DND-41 (cell line): Measurements from ENCODE around the gene MAGI3.
"Not testable (repeated sequence)": the region's sequence is repeated elsewhere in the genome, so short reads cannot be mapped to it uniquely, and the experiment has no call there.

Experiments used
- ATAC-seq: fragments of 200-7000 bp; cut with Tn5 transposase; 3 replicates; pipeline ENCODE4 v1.9.1; 2021; ENCODE audit warnings: low read depth; ENCODE audit not compliant: insufficient read depth
- DNase-seq: peaks from one replicate; pipeline ENCODE4 v3.0.0-alpha.2; 2020
- H2AFZ ChIP-seq: 2 replicates; pipeline ENCODE4 v1.6.0; 2012; ENCODE audit warnings: low read depth, low read length
- H3K27ac ChIP-seq: 2 replicates; pipeline ENCODE4 v1.5.1; 2012; ENCODE audit warnings: low read length, inconsistent platforms
- H3K27me3 ChIP-seq: fragments of 200-600 bp; sonication (generic); 2 replicates; pipeline ENCODE4 v1.6.0; 2012; ENCODE audit warnings: low read length, mild to moderate bottlenecking, inconsistent platforms; ENCODE audit not compliant: insufficient read depth, poor library complexity
- H3K36me3 ChIP-seq: 2 replicates; pipeline ENCODE4 v1.5.1; 2012; ENCODE audit warnings: low read length, inconsistent platforms; ENCODE audit not compliant: insufficient read depth
- H3K4me1 ChIP-seq: 2 replicates; pipeline ENCODE4 v1.5.1; 2012; ENCODE audit warnings: mild to moderate bottlenecking, low read length; ENCODE audit not compliant: insufficient read depth
- H3K4me2 ChIP-seq: 2 replicates; pipeline ENCODE4 v1.6.0; 2012; ENCODE audit warnings: mild to moderate bottlenecking, moderate library complexity, low read length, inconsistent platforms; ENCODE audit not compliant: insufficient read depth
- H3K4me3 ChIP-seq, 2 experiments: fragments of 200-600 bp in 1 of 2; shearing (Covaris generic) in 1 of 2; 2 replicates each; pipeline ENCODE4 v1.5.1; 2012 to 2016; ENCODE audit warnings: inconsistent platforms in 2 of 2, low read length in 2 of 2, mild to moderate bottlenecking in 2 of 2, low read depth in 1 of 2, moderate library complexity in 1 of 2
- H3K79me2 ChIP-seq: 2 replicates; pipeline ENCODE4 v1.6.0; 2012; ENCODE audit warnings: low read length, inconsistent platforms; ENCODE audit not compliant: insufficient read depth
- H3K9ac ChIP-seq: 2 replicates; pipeline ENCODE4 v1.6.0; 2012; ENCODE audit warnings: low read depth, mild to moderate bottlenecking, inconsistent platforms, low read length, moderate library complexity
- H3K9me3 ChIP-seq: 2 replicates; pipeline ENCODE4 v1.5.1; 2012; ENCODE audit warnings: low read length, moderate library complexity, mild to moderate bottlenecking, inconsistent platforms; ENCODE audit not compliant: insufficient read depth, severe bottlenecking
- H4K20me1 ChIP-seq: 2 replicates; pipeline ENCODE4 v1.6.0; 2012; ENCODE audit warnings: low read length; ENCODE audit not compliant: insufficient read depth
- CTCF ChIP-seq: IDR thresholded peaks from 2 replicates; pipeline ENCODE4 v1.5.1; 2012; ENCODE audit warnings: borderline replicate concordance, low read length, moderate library complexity, mild to moderate bottlenecking; ENCODE audit not compliant: poor library complexity, severe bottlenecking; ENCODE audit errors: extremely low read depth
- EZH2 ChIP-seq: IDR thresholded peaks from 3 replicates; pipeline ENCODE4 v1.6.1; 2012; ENCODE audit warnings: borderline replicate concordance, low read depth, mild to moderate bottlenecking, moderate library complexity, low read length, inconsistent platforms; ENCODE audit not compliant: severe bottlenecking

Gene MAGI3

DNA sequence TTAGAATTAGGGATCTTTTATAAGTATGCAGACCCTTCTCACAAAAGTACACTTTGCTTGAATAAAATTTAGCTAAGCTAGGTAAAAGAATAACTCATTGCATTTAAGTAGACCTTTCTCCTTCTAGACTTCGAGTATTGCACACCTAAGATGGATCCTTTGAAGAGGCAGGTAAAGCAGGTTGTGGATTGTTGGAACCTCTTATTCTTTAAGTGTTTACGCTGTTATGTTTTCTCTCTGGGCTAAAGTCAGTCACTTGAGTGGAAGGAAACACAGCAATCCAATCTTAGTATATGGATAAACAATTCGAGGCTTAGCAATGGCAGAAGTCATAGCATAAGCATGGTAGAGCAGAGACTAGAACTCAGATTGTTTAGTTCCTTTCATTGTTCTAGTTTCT lies 11.4 kb downstream of the MAGI3 start:
- H4K20me1 ChIP-seq, result peaks cover 5% of the 10 kb centered on the region; the same call in 1 of the 2 replicates
- peaks cover 8% of the 10 kb centered on the region; the same call in 1 of the 2 replicates for H3K79me2 ChIP-seq
- H3K9ac ChIP-seq, result no peak overlapping the region
- H2AFZ ChIP-seq, result no peak overlapping the region
- H3K4me1 ChIP-seq, result no peaks in the 10 kb centered on the region
- no peaks in the 10 kb centered on the region for H3K9me3 ChIP-seq
- TF ChIP-seq EZH2, result no peak
- no peak for TF ChIP-seq CTCF
- H3K4me3 ChIP-seq, result no peak overlapping the region
- no peak overlapping the region for H3K4me2 ChIP-seq
- DNase-seq (no peak), ATAC-seq (no peak)
- H3K36me3 ChIP-seq, result no peaks in the 10 kb centered on the region
- H3K27ac ChIP-seq, result no peak overlapping the region
- H3K27me3 ChIP-seq, result no peaks in the 10 kb centered on the region

GRCh38 chr1:113403065-113403464 lies 12.8 kb downstream of the MAGI3 start:
- H3K9me3 ChIP-seq, result no peaks in the 10 kb centered on the region
- no peak overlapping the region for H3K9ac ChIP-seq
- peaks cover 2% of the 10 kb centered on the region; the same call in 1 of the 2 replicates for H4K20me1 ChIP-seq
- H3K4me1 ChIP-seq, result no peaks in the 10 kb centered on the region
- H3K36me3 ChIP-seq, result no peaks in the 10 kb centered on the region
- no peak overlapping the region for H3K4me2 ChIP-seq
- no peak overlapping the region for H3K27ac ChIP-seq
- no peaks in the 10 kb centered on the region for H3K27me3 ChIP-seq
- TF ChIP-seq CTCF (no peak), EZH2 (no peak)
- peaks cover 2% of the 10 kb centered on the region; the same call in 1 of the 2 replicates for H3K79me2 ChIP-seq
- ATAC-seq (no peak), DNase-seq (no peak)
- H3K4me3 ChIP-seq, result no peak overlapping the region
- H2AFZ ChIP-seq, result no peak overlapping the region

- no peak for ATAC-seq
Measured at GRCh38 chr1:113405573-113405972, 15.3 kb downstream of the MAGI3 start.

GRCh38 chr1:113406149-113406548 lies 15.8 kb downstream of the MAGI3 start:
- not testable (repeated sequence) for H3K27ac ChIP-seq, H2AFZ ChIP-seq, H4K20me1 ChIP-seq, H3K36me3 ChIP-seq, H3K9ac ChIP-seq, H3K79me2 ChIP-seq, H3K27me3 ChIP-seq, DNase-seq, H3K9me3 ChIP-seq, H3K4me2 ChIP-seq, H3K4me1 ChIP-seq, H3K4me3 ChIP-seq, ATAC-seq

More at GRCh38 chr1:113405573-113405972, 15.3 kb downstream of the MAGI3 start:
- no peak for DNase-seq
- H3K9ac ChIP-seq, result no peak overlapping the region
- no peaks in the 10 kb centered on the region for H3K4me1 ChIP-seq
- H3K9me3 ChIP-seq, result no peaks in the 10 kb centered on the region
- H3K27me3 ChIP-seq, result no peaks in the 10 kb centered on the region
- no peaks in the 10 kb centered on the region for H3K36me3 ChIP-seq
- H3K4me3 ChIP-seq, result no peak overlapping the region
- H3K79me2 ChIP-seq, result no peaks in the 10 kb centered on the region; the same call in 1 of the 2 replicates
- no peak for TF ChIP-seq CTCF
- no peak for TF ChIP-seq EZH2
- H2AFZ ChIP-seq, result no peak overlapping the region
- H3K27ac ChIP-seq, result no peak overlapping the region
- H4K20me1 ChIP-seq, result peaks cover 2% of the 10 kb centered on the region; the same call in 1 of the 2 replicates
- H3K4me2 ChIP-seq, result no peak overlapping the region
